Lower leg skin (tissue), 4 donors: ENCODE results near the gene AKT2. TPM values are rescaled to one million over a fixed set of nuclear protein-coding genes. Genes with fewer than 3 reads are reported as not detected.

ENCODE experiments used
- DNase-seq, 2 donors: peaks; one replicate each; pipeline ENCODE4 v3.0.0-alpha.2; 2019; ENCODE audit warnings: low spot score in 2 of 2
- H3K4me3 ChIP-seq: fragments of 200-600 bp; sonication (generic); 2 replicates; pipeline ENCODE4 v1.5.1; 2017; ENCODE audit warnings: mild to moderate bottlenecking, low read depth; ENCODE audit not compliant: poor library complexity, severe bottlenecking
- POLR2A ChIP-seq, 2 donors: fragments of 450-650 bp; IDR thresholded peaks; one replicate each; pipeline ENCODE4 v1.6.1; 2016 to 2017; ENCODE audit warnings: antibody characterized with exemption in 2 of 2, mild to moderate bottlenecking in 1 of 2, moderate library complexity in 1 of 2
- WGBS, 2 donors: methylation state at CpG; one replicate each; pipeline ENCODE4 v1.1.5; 2018; 5-methylcytosine and 5-hydroxymethylcytosine counted together
- intact Hi-C: fragments of 100-400 bp; cut with DNase I; formaldehyde crosslinking; loops from one replicate; pipeline ENCODE4 v1.15.0; 2023; ENCODE audit warnings: low total_unique reads
- total RNA-seq, 4 donors: library from RNA; depleted of rRNA; stranded (reverse); fragments of >200 nt; gene quantifications; one replicate each; pipeline ENCODE4 v1.1.0, GENCODE V29; 2016
- TF ChIP-seq, protein P1 (sequence below), 3 donors: fragments of 450-650 bp; IDR thresholded peaks; one replicate each; pipeline ENCODE4 v1.5.1; 2016; ENCODE audit warnings: antibody characterized with exemption in 3 of 3, mild to moderate bottlenecking in 3 of 3, moderate library complexity in 2 of 3

The AKT2 gene
- total RNA-seq, 4 donors from 2014 or later, result 71.1 to 129 (median 82.2) TPM

DNA sequence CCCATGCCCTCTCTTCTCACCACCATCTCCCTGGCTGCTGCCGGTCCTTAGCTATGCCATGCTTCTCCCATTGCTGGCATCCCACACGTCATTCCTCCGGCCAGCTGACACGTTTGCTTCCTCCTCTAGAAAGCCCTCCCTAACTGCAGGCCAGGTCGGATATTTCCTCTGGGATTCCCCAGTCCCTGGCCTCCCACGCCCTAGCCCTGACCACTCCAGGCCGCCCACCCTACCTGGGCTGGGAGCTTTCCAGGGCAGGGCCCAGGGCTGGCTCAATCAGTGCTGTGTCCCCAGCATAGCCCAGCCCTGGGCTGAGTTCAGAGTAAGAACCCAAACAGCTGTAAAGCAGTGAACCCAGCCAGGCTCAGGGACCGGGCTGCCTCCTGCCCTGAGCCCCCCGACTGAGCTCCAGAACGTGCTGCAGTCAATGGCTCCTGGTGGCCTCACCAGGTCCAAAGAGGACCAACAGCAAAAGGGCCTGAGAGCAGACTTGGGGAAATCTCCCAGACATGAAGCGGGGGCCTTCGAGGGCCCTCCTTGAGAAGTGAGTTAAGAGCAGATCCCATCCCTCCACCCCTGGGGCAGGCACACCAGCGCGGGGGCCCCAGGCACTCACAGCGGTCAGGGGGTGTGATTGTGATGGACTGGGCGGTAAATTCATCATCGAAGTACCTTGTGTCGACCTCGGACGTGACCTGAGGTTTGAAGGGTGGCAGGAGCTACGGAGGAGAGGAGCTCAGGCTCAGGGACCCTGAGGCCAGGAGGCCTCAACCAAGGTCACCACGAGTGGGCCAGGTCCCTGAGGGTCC is 50.5 kb downstream of the AKT2 start:
- 90 to 91% methylated on average over 22 of the region's 22 CpGs for WGBS, 2 donors
- TF ChIP-seq, protein P1, sequence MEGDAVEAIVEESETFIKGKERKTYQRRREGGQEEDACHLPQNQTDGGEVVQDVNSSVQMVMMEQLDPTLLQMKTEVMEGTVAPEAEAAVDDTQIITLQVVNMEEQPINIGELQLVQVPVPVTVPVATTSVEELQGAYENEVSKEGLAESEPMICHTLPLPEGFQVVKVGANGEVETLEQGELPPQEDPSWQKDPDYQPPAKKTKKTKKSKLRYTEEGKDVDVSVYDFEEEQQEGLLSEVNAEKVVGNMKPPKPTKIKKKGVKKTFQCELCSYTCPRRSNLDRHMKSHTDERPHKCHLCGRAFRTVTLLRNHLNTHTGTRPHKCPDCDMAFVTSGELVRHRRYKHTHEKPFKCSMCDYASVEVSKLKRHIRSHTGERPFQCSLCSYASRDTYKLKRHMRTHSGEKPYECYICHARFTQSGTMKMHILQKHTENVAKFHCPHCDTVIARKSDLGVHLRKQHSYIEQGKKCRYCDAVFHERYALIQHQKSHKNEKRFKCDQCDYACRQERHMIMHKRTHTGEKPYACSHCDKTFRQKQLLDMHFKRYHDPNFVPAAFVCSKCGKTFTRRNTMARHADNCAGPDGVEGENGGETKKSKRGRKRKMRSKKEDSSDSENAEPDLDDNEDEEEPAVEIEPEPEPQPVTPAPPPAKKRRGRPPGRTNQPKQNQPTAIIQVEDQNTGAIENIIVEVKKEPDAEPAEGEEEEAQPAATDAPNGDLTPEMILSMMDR (IDR thresholded peaks at IDR 0.05), result no peak
- no peak for TF ChIP-seq POLR2A (IDR thresholded peaks at IDR 0.05)
- intact Hi-C loops, result no loop called here
- no peak overlapping the region for H3K4me3 ChIP-seq
- DNase-seq, result no peak

DNA sequence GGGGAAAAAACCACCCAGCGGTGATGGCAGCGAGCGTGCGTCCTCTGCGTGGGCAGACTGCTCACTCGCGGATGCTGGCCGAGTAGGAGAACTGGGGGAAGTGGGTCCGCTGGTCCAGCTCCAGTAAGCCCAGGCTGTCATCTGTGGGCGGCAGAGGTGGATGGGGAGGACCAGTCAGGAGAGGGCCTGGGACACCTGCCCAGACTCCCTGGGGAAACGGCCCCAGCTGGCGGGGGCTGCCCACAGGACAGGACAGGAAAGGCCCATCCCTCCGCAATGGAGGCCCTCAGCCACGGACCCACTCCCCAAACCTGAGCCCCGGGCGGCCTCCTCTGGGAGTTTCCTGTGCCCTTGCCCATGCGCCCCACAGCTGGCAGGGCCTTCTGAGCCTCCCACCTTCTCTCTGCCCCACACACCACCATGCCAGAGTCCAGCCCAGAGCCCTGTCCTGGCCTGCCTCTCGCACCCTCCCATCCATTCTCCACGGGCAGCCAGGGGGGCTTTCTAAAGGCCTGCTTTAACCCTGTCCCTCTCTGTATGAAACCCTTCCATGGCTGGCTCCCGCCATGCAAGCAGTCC is 51.2 kb downstream of the AKT2 start:
- H3K4me3 ChIP-seq, result no peak overlapping the region
- intact Hi-C loops, result no loop called here
- no peak for DNase-seq
- 91 to 92% methylated on average over 20 of the region's 20 CpGs for WGBS, 2 donors
- TF ChIP-seq, protein P1 (IDR thresholded peaks at IDR 0.05), result no peak
- TF ChIP-seq POLR2A (IDR thresholded peaks at IDR 0.05), result no peak

DNA sequence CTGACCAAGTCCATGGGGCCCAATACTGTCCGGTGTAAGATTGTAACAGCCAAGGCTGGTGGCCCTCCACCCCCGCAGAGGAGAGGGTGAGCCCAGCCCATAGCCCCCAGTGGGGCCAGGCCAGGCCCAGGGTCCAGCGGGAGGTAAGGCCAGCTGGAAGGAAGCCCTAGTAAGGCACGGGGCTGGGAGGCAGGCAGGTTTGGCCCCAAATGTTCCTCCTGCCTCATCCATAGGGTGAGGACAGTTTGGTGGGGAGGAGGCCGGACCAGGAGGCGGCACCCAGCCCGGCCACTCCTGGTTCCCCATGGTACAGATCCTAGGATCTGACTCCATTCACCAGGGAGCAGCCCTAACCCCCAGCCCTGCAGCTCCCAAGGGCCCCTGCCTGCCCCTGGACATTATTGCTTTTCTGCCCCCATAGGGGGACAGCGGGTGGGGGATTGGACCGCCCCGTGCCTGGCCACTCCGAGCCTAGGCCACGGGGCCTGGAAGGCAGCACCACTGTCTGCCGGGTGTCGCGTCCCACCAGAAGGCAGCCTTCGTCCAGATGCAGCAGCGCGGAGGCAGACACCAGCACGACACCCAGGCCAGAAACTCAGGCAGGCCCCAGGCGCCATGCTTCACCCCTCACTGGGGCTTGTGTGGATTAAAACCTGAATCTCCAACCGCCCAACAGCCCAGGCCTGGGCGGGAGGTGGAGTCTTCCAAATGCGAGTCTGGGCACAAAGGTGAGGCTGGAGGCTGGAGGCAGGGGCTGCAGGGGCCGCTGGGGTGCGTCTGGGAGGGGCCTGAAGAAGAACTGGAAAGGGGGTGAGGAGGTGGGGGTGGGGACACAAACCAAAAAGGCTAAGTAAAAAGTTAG is 52.0 kb downstream of the AKT2 start:
- DNase-seq, result no peak
- TF ChIP-seq, protein P1 (IDR thresholded peaks at IDR 0.05), result no peak
- no peak for TF ChIP-seq POLR2A (IDR thresholded peaks at IDR 0.05)
- intact Hi-C loops, result no loop called here
- no peak overlapping the region for H3K4me3 ChIP-seq
- WGBS, 2 donors, result 86 to 93% methylated on average over 16 to 22 of the region's 25 CpGs

DNA sequence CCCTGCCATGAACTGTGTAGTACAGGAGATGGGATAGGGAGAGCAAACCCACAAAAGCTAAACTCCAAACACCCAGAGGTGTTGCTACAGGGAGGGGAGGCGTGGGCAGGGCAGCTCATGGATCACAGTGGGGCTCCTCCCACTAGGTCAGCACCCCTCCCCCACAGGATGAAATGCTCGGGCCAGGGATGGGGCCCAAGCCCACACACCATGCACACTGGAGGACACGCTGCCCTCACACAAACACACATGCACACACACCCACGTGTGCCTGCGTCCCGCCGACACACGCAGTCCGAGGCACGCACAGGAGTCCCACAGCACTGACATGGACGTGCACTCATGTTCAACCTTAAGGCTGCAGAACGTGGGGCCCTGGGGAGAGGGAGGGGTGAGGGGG is 52.7 kb downstream of the AKT2 start:
- WGBS, 2 donors, result 68 to 85% methylated on average over 10 to 12 of the region's 12 CpGs
- TF ChIP-seq POLR2A (IDR thresholded peaks at IDR 0.05), result no peak
- TF ChIP-seq, protein P1 (IDR thresholded peaks at IDR 0.05), result no peak
- H3K4me3 ChIP-seq, result no peak overlapping the region
- DNase-seq, result no peak
- intact Hi-C loops, result no loop called here

DNA sequence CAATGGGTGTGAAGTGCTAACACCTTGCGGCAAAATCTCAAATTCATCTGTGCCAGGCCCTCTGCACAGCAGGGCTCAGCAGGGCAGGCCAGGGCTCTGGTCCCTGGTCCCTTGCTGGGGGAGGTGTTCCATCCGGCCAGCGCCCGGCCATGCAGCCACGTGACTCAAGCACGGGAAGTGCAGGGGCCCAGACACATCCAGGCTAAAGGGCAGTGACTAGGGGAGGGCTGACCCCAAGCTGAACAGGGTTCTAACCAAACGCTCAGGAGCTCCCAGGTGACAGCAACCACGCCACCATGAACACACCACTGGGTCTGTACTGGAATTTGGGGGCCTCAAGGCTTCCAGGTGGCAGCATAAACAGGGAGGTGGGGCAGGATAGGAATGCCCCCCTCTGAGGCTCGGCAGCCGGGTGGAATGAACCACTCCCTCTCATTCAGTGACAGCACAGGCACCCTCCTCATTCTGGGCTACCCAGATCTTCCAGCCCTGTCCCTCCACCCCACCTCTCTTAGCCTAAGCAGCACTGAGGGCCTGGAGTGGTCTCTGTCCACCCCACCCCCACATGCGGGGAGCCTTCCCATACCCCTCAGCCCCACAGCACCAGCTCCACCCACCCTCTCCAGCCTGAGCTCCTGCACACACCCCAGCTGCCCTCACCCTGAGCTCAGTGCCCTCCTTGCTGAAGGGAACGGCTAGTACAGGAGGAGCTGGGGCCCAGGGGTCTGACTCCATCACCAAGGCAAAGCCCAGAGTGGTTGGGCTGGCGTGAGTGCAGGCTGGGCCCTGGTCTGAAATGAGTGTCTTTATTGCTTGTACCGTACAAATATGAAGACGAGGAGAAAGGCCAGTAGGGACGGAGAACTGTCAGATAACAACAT is 53.4 kb downstream of the AKT2 start:
- WGBS, 2 donors, result 61 to 66% methylated on average over 15 of the region's 16 CpGs
- no peak for DNase-seq
- TF ChIP-seq POLR2A (IDR thresholded peaks at IDR 0.05), result no peak
- TF ChIP-seq, protein P1 (IDR thresholded peaks at IDR 0.05), result no peak
- intact Hi-C loops, result no loop called here
- H3K4me3 ChIP-seq, result no peak overlapping the region
